HG02759 (cell line): ENCODE data around the gene PATJ.
"Not testable (repeated sequence)": the region's sequence is repeated elsewhere in the genome, so short reads cannot be mapped to it uniquely, and the experiment has no call there.

Experiments
- ATAC-seq: cut with Tn5 transposase; IDR thresholded peaks from one replicate; pipeline ENCODE4 v1.9.1; 2021; ENCODE audit warnings: mild to moderate bottlenecking, moderate library complexity; ENCODE audit not compliant: unreplicated experiment

PATJ gene

GRCh38 chr1:61816191-61816590 is 73.9 kb downstream of the PATJ start:
- ATAC-seq, result no peak

- no peak for ATAC-seq
Observed at GRCh38 chr1:61818992-61819391, 76.7 kb downstream of the PATJ start.

- ATAC-seq, result no peak
Observed at GRCh38 chr1:61819421-61819820, 77.1 kb downstream of the PATJ start.

GRCh38 chr1:61825393-61825792 is 83.1 kb downstream of the PATJ start:
- no peak for ATAC-seq

GRCh38 chr1:61828805-61829204 is 86.5 kb downstream of the PATJ start:
- ATAC-seq, result no peak

GRCh38 chr1:61836649-61837048 is 94.4 kb downstream of the PATJ start:
- no peak for ATAC-seq

GRCh38 chr1:61837607-61838006 is 95.3 kb downstream of the PATJ start:
- ATAC-seq, result not testable (repeated sequence)

- no peak for ATAC-seq
Observed at GRCh38 chr1:61839679-61840078, 97.4 kb downstream of the PATJ start.

GRCh38 chr1:61842036-61842435 is 99.8 kb downstream of the PATJ start:
- ATAC-seq, result no peak

- no peak for ATAC-seq
Observed at GRCh38 chr1:61842863-61843514, 100.7 kb downstream of the PATJ start.

- no peak for ATAC-seq
Observed at GRCh38 chr1:61844006-61844405, 101.7 kb downstream of the PATJ start.

- not testable (repeated sequence) for ATAC-seq
Observed at GRCh38 chr1:61844664-61845063, 102.4 kb downstream of the PATJ start.

GRCh38 chr1:61851235-61851634 is 109.0 kb downstream of the PATJ start:
- no peak for ATAC-seq

GRCh38 chr1:61851849-61852669 is 109.8 kb downstream of the PATJ start:
- ATAC-seq, result peak; percentile 61

GRCh38 chr1:61852670-61853015 is 110.4 kb downstream of the PATJ start:
- ATAC-seq, result no peak

GRCh38 chr1:61853583-61853982 is 111.3 kb downstream of the PATJ start:
- ATAC-seq, result no peak

- ATAC-seq, result no peak
Observed at GRCh38 chr1:61864489-61864888, 122.2 kb downstream of the PATJ start.

- no peak for ATAC-seq
Observed at GRCh38 chr1:61865646-61866220, 123.5 kb downstream of the PATJ start.

GRCh38 chr1:61869691-61870109 is 127.4 kb downstream of the PATJ start:
- ATAC-seq, result no peak

GRCh38 chr1:61872206-61872605 is 129.9 kb downstream of the PATJ start:
- no peak for ATAC-seq

GRCh38 chr1:61873581-61873980 is 131.3 kb downstream of the PATJ start:
- no peak for ATAC-seq

- ATAC-seq, result no peak
Observed at GRCh38 chr1:61873994-61874393, 131.7 kb downstream of the PATJ start.
